Ishikawa (cell line): Measurements from ENCODE around the gene DHX35.

Experiments
- CEBPB ChIP-seq: IDR thresholded peaks from 2 replicates; pipeline ENCODE4 v1.6.1; 2012
- CREB1 ChIP-seq: IDR thresholded peaks from 2 replicates; pipeline ENCODE4 v1.6.1; 2012; ENCODE audit warnings: low read depth
- EGR1 ChIP-seq: IDR thresholded peaks from 2 replicates; pipeline ENCODE4 v1.6.1; 2012
- EP300 ChIP-seq: IDR thresholded peaks from 2 replicates; pipeline ENCODE4 v1.6.1; 2012; ENCODE audit warnings: borderline replicate concordance
- FOXM1 ChIP-seq: IDR thresholded peaks from 2 replicates; pipeline ENCODE4 v1.6.1; 2012; ENCODE audit warnings: low read depth, borderline replicate concordance
- MAX ChIP-seq: IDR thresholded peaks from 2 replicates; pipeline ENCODE4 v1.6.1; 2012
- NFIC ChIP-seq: IDR thresholded peaks from 2 replicates; pipeline ENCODE4 v1.6.1; 2012
- RAD21 ChIP-seq: IDR thresholded peaks from 2 replicates; pipeline ENCODE4 v1.6.1; 2012; ENCODE audit warnings: low read depth
- REST ChIP-seq: IDR thresholded peaks from 2 replicates; pipeline ENCODE4 v1.6.1; 2012; ENCODE audit warnings: low read depth, mild to moderate bottlenecking
- TAF1 ChIP-seq: IDR thresholded peaks from 2 replicates; pipeline ENCODE4 v1.6.1; 2012; ENCODE audit warnings: low read depth, mild to moderate bottlenecking
- TCF12 ChIP-seq: IDR thresholded peaks from 2 replicates; pipeline ENCODE4 v1.6.1; 2012; ENCODE audit warnings: low read depth
- TEAD4 ChIP-seq: IDR thresholded peaks from 2 replicates; pipeline ENCODE4 v1.6.1; 2012
- USF1 ChIP-seq: IDR thresholded peaks from 2 replicates; pipeline ENCODE4 v1.6.1; 2012
- YY1 ChIP-seq: IDR thresholded peaks from 2 replicates; pipeline ENCODE4 v1.6.1; 2012; ENCODE audit warnings: low read depth
- ZBTB7A ChIP-seq: IDR thresholded peaks from 2 replicates; pipeline ENCODE4 v1.6.1; 2012; ENCODE audit warnings: low read depth

Gene DHX35

GRCh38 chr20:38979842-38980241 is 17.7 kb downstream of the DHX35 start:
- TF ChIP-seq FOXM1 (no peak), TEAD4 (no peak), YY1 (no peak), EP300 (no peak), NFIC (no peak), EGR1 (no peak), CEBPB (no peak), ZBTB7A (no peak), REST (no peak), TCF12 (no peak), CREB1 (no peak), MAX (no peak), RAD21 (no peak)

GRCh38 chr20:38982291-38982690 is 20.1 kb downstream of the DHX35 start:
- no peak for TF ChIP-seq NFIC
- no peak for TF ChIP-seq ZBTB7A
- TF ChIP-seq CEBPB, result no peak
- TF ChIP-seq TEAD4, result no peak
- no peak for TF ChIP-seq YY1

- no peak for TF ChIP-seq TAF1
- no peak for TF ChIP-seq FOXM1
- TF ChIP-seq MAX, result no peak
- no peak for TF ChIP-seq TCF12
- TF ChIP-seq CREB1, result no peak
- no peak for TF ChIP-seq EP300
- TF ChIP-seq REST, result no peak
- no peak for TF ChIP-seq YY1
- no peak for TF ChIP-seq USF1
- no peak for TF ChIP-seq NFIC
- no peak for TF ChIP-seq RAD21
- no peak for TF ChIP-seq CEBPB
- no peak for TF ChIP-seq TEAD4
- TF ChIP-seq EGR1, result no peak
- TF ChIP-seq ZBTB7A, result no peak
These were observed 22.9 kb downstream of the DHX35 start for GRCh38 chr20:38985060-38985459.

- TF ChIP-seq MAX (no peak), YY1 (no peak), REST (no peak), CEBPB (no peak), FOXM1 (no peak), USF1 (no peak), TEAD4 (no peak), CREB1 (no peak), NFIC (no peak)
These were observed 23.5 kb downstream of the DHX35 start for GRCh38 chr20:38985603-38986170.

- TF ChIP-seq TCF12, result no peak
- TF ChIP-seq CREB1, result no peak
- TF ChIP-seq MAX, result no peak
- TF ChIP-seq NFIC, result no peak
These were observed 24.5 kb downstream of the DHX35 start for GRCh38 chr20:38986663-38987062.
